ENCODE results near the gene ME2.
"Not testable (repeated sequence)": the region's sequence is repeated elsewhere in the genome, so short reads cannot be mapped to it uniquely, and the experiment has no call there.

Gene ME2

GRCh38 chr18:50924372-50924771 is 45.5 kb downstream of the ME2 start:
- DNase-seq (ENCODE audit: low spot score): no peak

- no peak for DNase-seq (ENCODE audit: low spot score)
These were observed 47.6 kb downstream of the ME2 start for GRCh38 chr18:50926521-50926920.

- DNase-seq (ENCODE audit: low spot score): no peak
These were observed 49.6 kb downstream of the ME2 start for GRCh38 chr18:50928551-50928950.

- no peak for DNase-seq (ENCODE audit: low spot score)
These were observed 54.8 kb downstream of the ME2 start for GRCh38 chr18:50933684-50934083.

GRCh38 chr18:50934545-50935211 is 55.8 kb downstream of the ME2 start:
- DNase-seq (ENCODE audit: low spot score): no peak

GRCh38 chr18:50935493-50936191 is 56.7 kb downstream of the ME2 start:
- no peak for DNase-seq (ENCODE audit: low spot score)

GRCh38 chr18:50937183-50937582 is 58.3 kb downstream of the ME2 start:
- DNase-seq (ENCODE audit: low spot score): no peak

- no peak for DNase-seq (ENCODE audit: low spot score)
These were observed 60.0 kb downstream of the ME2 start for GRCh38 chr18:50938912-50939311.

- DNase-seq (ENCODE audit: low spot score): peak; percentile 58
These were observed 65.5 kb downstream of the ME2 start for GRCh38 chr18:50944245-50944932.

- DNase-seq (ENCODE audit: low spot score): not testable (repeated sequence)
These were observed 67.0 kb downstream of the ME2 start for GRCh38 chr18:50945918-50946317.

- DNase-seq (ENCODE audit: low spot score): no peak
These were observed 69.0 kb downstream of the ME2 start for GRCh38 chr18:50947899-50948298.

GRCh38 chr18:50949185-50949584 is 70.3 kb downstream of the ME2 start:
- no peak for DNase-seq (ENCODE audit: low spot score)

- no peak for DNase-seq (ENCODE audit: low spot score)
These were observed 71.7 kb downstream of the ME2 start for GRCh38 chr18:50950626-50951025.

- DNase-seq (ENCODE audit: low spot score): no peak
These were observed 74.9 kb downstream of the ME2 start for GRCh38 chr18:50953822-50954221.

- DNase-seq (ENCODE audit: low spot score): no peak
These were observed 76.3 kb downstream of the ME2 start for GRCh38 chr18:50955253-50955652.

- DNase-seq (ENCODE audit: low spot score): no peak
These were observed 77.2 kb downstream of the ME2 start for GRCh38 chr18:50956116-50956515.

- DNase-seq (ENCODE audit: low spot score): no peak
These were observed 83.1 kb downstream of the ME2 start for GRCh38 chr18:50961974-50962373.

- DNase-seq (ENCODE audit: low spot score): peak; percentile 73
These were observed 89.1 kb downstream of the ME2 start, which contains the start of gene ELAC1 for GRCh38 chr18:50967714-50968661. Gene ELAC1, plus strand, starts transcription at chr18:50968040. Its CDS starts 6,365 bp downstream, at chr18:50974405.

- no peak for DNase-seq (ENCODE audit: low spot score)
These were observed 90.5 kb downstream of the ME2 start for GRCh38 chr18:50969448-50969847.

- DNase-seq (ENCODE audit: low spot score): no peak
These were observed 91.1 kb downstream of the ME2 start for GRCh38 chr18:50970006-50970405.

GRCh38 chr18:50972404-50972803 is 93.5 kb downstream of the ME2 start:
- not testable (repeated sequence) for DNase-seq (ENCODE audit: low spot score)

Data from pons (tissue), 1 donor.